ENCODE measurements around the gene DUSP6.
A peak's percentile ranks its signal among the peaks of the same experiment; 100 is the strongest.

Gene DUSP6

DNA sequence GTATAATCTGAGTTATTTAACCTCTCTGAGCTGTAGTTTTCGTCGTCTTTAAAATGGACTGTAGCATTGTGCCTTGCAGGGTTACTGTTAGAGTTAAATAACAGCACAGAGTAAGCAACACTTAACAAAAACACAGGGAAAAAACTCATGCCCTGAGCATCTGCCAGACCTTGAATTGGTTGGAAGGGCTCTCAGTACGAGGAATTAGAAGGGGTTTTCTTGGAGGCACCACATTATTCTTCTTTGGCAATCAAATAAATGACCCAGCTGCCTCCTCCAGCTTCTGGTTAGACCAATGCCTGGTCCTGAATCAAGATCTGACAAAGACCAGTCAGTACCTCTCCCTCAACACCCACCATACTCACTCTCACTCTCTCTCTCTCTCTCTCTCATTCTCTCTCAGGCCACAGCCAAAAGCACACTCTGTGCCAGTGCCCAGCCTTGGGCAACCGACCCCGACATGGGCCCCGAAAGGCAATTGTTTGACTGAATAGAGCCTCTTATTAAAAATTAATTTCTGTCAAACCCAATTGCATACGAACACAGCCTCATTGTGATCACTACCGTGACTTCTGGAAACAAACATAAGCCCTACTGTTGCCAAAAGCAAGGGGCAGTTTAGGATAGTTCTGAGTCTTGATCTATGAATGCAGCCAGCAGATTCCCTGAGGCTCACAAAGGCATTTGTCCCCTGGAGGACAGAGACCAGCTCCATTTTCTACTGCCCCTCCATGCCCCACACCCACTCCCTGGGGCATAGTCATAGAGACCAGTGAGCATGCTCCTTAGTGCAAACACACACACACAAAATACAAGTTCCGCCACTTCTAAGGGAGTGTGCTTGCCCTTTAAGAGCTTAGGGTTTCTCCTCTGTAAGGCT lies 23.9 kb downstream of the DUSP6 start:
- no peak for DNase-seq

DNA sequence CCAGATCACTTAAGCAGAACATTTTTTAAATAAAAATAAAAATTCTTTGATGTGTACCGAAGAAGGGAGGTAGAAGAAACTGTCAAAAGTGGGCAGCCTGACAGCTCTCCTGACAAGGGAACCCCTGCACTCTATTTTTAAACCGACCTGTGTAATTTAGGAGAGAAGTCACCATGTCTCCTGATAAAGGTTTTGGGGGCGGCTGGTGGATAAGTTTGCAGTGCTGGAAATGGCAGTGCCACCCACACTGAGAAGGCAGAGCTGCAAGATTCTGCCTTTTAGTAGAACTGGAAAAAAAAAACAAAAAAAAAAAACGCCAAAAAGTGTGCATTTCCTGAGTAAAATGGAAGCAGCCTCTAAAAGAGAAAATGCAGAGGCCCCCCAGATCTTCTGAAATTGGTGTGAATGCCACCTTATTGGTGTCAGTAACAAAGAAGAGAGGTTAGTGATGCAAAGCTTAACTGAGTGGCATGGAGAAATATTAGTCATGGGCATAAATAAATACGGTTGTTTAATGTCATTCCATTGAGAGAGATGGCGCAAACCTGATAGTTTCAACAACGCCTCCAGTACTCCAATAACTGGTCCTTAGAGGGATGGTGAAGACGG lies 24.7 kb downstream of the DUSP6 start:
- DNase-seq, result no peak

DNA sequence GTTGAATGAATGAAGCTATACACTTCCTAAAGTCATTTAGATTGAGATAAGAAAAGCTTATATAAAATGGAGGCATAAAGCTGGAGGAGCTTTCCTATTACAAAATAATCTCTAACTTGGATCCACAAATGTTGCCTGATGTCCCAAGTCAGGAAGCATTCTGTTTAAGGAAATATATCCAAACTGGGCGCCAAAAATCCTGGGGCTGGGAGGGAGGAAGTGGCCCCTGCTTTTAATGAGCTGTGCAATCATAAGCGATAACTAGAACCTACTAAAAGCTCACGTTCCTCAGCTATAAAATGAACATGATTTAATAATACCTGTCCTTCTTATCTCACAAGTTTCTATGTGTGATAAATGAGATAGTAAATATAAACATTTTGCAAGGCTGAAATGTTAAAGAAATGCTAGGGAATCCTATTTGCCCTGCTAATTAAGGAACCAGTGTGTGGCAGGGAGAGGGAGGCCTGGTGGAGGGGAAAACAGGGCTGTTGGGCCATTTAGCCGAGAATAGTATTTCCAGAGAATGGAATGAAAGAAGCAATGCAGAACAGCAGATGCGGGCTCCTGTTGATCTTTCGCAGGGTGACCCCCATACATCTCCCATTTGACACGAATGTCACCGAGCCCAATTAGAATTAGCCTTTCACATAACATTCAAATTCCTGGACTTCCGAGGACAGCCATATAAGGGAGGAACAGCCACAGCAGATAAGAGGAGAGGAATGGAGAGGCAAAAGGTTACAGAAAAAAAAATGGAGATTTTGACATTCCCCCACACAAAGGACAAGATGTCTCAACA lies 25.9 kb downstream of the DUSP6 start:
- no peak for DNase-seq

DNA sequence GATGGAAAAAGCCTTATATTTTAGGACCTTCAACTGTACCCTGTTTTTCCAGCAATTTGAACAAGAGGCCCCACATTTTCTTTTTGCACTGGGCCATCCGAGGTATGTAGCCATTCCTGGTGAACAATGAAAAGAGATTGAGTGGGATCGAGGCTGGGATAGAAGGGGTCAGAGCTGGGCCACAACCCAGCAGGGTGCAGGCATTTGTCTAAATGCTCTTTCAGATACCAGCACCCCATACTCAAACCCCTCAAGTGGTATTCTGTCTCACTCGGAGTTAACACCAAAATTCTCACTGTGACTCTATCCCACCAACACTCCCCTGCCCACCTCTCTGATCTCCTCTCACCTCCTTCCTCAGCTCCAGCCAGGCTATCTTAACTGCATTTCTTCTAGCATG lies 26.8 kb downstream of the DUSP6 start:
- DNase-seq, result no peak

DNA sequence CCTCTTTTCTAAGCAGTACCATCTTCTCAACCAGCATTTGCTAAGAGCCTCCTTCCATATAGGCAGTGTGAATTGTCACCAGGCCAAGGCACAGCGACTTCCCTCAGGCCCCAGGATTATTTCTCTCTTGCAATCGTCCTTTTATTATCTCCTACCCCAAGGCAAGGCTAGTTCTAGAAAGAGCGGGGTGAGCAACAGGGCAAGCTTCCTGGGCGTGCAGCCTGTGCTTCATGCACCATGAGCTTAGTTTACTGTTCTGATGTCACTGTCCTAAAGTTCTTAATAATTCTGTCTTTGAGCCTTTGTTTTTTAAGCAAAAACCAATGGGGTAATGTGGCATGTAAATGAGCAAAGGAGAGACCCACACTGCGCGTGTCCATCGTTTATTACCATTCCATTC lies 27.9 kb downstream of the DUSP6 start:
- DNase-seq, result no peak

DNA sequence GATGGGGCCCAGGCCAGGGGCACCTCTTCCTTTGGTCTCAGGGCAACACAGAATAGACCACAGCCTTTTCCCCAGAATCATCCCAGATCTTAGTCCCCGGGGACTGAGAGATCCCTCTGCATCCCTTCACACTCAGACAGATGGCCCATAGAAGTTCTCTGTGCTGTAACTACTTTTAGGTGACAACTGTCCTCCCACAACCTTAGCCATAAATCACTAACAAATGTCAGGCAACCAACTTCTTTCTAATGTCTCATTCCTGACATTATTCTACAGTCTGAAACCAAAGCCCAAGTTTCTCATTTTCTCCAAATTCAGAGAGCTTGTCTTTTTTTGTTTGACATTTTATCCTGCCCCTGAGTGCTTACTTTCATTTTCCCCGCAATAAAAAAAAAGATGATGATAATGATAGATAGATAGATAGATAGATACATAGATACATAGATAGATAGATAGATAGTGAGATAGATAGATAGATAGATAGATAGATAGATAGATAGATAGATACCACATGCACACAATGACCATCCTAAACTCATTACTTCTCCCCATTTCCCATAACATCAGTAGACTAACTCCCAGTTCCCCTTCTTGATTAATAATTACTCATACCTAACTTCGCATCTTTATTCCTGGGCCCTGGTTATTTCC lies 28.6 kb downstream of the DUSP6 start:
- no peak for DNase-seq

DNA sequence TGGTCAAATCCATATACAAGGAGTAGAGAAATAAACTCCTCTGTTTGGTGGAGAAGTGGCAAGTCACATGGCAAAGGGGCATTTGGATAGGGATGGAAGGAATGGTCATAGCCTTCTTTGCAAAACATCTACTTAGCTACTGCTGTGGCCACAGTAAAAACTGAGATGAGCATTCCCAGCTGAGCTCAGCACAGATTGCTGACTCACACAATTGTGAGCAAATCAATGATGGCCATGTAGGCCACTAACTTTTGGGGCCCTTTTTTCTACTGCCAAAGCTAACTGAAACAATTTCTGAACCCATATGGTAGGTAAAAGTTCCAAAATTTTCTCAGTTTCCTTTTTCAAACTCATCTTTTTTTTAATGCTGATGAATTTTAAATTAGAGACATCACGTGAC lies 31.6 kb downstream of the DUSP6 start:
- DNase-seq, result no peak

DNA sequence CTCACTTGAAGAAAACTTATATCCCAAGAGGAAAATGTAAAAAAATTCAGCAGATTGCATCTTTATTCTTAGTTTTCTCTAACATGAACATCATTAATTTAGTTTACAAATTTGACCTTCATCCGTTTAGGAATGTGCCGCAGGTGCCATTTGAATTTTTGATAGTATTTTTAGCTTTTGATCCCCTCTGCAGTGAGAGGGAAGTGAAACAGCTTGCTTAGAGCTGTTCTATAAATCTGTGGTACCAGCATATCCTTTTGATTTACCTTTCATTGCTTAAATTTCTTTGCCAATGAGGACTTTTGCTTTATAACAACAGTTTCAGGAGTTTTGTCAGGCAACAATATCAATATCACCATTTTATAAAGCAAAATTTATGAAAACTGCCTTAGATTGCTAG lies 32.7 kb downstream of the DUSP6 start:
- no peak for DNase-seq

DNA sequence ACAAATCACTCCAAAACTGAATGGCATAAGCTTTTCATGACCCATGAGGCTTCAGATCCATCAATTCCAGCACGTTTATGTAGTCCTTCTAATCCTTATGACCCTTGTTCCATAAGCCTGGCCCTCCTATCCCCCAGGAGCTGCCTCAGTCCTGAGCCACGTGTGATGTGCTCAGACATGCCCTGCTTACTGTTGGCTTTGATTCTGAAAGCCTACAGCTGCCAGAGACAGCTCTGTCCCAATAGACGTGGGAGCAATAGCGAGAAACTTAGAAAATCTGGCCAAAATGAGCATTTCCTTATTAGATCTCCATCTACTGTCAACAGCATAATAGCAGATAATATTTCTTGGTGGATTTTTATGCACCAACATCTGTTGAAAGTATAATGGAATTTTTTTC lies 33.2 kb downstream of the DUSP6 start:
- no peak for DNase-seq

DNA sequence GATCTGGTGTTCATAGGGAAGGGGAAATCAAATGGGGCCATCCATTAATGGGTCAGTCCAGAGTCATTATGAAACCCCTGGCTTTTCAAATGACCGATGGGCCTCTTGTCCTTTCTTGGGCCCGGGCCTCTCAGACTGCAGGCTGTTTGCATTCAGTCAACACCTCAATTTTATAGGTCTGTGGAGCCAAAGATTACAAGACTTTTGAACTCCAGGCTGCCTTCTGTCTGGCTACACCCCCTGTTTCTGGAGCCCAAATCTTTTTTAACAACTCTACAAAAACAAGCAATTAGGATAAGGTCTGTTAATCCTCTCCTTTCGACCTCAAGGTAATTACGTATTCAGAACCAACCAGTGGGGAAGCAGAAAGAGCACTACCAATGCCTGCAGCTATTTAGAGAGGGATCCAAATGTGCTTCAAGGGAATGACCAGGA lies 35.6 kb downstream of the DUSP6 start:
- DNase-seq, result peak; percentile 41

DNA sequence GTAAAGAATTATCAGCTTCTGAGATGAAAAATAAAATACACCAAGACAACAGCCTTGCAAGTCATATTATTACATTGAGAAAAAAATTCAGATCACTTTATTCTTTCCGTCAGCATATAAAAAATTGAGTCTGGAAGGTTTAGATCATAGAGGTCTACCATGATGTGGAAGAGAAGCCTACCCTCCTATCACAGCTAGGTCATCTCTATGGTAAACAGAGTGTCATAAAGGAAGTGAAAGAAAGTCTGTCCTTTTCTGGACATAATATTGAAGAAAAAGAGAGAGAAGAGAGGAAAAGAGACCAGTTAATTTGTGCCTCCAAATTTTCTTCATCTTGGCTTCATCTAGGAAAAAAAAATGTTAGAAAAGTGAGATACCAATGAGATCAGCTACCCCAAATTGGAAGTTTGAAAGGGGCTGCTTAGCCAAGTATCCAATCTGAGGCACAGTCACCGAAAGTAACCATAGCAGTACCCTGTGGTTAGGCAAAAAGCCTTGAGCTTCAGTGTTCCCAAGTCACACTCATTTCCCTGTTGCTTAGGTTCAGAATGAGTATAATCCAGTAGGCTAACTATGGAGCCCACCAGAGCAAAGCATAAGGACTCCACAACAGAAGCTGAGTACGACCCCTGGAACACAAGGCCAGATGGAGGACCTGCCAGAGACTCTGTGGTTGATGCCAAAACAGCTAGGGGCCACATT lies 38.1 kb downstream of the DUSP6 start:
- no peak for DNase-seq

DNA sequence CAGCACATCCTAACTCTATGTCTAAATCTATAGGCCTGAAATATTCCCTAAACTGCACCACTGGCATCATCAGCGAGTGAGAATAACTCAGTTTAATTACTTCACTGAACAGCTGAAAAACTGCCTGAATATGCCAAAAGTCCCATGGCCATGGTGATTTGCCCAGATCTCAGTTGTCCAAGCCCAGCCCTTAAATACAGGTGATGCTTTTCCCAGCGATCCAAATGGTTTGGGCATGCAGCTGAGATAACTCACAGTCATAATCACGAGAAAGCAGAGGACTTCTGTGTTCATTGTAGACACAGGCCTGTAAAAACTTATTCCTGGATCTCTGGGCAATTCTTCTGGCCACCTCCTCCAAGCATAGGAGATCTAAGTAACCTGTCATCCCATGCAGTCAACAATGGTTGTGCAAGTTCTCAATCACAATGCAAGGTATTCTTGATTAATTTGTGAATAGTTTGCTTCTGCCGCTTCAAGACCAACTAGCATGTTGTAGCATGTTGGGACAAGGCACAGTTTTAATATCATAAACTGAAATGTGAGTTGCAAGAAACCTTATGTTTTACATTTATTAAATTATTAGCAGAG lies 40.5 kb downstream of the DUSP6 start:
- DNase-seq, result no peak

DNA sequence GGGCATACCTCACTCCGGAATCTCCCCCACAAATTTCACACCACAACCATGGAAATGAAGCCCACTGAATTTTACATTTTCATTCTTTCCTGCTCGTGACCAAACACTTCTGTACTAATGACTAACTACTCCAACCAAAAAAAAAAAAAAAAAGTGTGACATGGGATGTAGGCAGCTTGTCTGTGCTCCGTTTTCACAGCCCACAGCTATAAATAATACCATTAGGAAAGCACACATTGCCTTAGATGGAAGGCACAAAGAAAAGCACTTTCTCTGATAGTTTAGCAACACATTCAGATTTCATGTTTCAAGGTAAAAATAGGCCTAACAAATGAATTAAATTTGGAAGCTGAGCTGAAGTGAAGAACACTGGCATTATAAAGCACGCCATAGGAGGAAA lies 42.5 kb downstream of the DUSP6 start:
- no peak for DNase-seq

DNA sequence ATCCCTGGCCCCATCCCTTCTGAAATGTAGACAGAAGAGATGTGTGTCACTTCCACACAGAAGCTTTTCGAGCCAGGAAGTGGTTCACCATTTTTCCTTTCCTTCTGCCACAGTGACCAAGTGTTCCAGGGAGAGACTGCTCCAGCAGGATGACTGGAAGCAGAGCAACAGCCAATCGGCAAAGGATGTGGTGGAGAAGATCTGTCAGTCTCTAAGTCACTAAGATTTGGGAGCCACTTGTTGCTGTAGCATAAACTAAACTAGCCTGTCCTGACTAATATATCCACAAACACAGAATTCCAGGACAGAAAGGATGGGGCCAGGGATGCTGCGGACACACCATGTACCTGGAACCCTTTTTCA lies 42.9 kb downstream of the DUSP6 start:
- no peak for DNase-seq

DNA sequence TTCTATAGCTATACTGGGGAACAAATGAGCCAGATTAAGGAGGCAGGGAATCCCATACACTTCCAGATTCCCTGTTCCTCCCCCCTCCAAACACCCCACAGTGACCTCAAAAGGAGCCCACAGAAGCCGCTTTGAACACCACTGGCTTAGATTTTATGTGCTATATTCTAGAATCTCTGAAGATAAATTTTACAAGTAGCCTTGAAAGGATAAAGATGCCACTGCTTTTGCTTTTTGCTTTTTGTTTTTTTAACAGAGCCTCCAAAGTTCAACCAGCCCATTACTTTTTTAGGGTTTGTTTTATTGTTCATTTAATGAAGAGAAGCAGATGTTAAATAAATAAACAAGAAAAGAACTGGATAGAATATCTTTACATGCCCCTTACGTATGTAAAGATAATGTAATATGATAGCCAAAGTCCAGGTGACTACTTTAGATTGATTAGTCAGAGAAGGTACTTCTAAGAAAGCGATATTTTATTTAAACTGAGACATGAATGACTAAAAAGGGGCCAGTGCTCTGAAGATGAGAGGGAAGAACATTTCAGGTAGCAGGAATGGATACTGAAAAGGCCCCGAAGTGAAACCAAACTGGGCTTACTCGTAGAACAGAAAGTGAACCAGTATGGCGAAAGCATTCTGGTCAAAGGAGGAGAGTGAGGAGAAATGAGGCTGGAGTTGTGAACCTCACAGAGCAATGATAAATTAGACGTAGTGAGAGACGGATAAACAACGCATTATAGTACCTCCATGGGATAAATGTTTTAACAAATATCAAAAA lies 44.6 kb downstream of the DUSP6 start:
- peak; percentile 68 for DNase-seq

DNA sequence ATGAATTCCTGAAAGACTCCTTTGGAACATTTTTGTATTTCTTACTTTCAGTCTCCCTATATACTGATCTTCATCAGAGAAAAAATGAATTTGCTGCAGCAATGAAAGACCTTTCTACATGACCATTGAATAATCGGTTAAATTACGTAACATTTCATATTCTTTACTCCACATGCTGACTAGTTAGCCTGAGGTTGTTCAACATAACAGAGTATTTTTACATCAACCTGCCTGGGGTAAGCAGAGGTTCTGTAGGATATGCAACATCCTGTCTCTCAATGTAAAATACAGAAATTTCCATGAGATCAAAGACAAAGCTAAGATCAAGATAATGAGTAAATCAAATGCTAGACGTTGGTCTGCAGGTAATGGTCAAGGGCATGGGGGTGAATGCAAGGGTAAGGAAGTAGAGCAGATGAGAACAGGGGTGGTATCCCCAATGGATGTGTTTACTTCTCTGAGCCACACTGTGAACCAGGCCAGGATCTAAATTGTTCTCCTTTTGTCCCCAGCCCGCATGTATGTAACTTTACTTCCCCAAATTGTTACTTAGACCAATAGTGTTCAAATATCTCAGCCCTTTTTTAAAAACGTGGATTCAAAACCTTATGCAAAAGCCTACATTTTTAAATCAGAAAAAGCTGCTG lies 45.4 kb downstream of the DUSP6 start:
- DNase-seq, result peak; percentile 29

DNA sequence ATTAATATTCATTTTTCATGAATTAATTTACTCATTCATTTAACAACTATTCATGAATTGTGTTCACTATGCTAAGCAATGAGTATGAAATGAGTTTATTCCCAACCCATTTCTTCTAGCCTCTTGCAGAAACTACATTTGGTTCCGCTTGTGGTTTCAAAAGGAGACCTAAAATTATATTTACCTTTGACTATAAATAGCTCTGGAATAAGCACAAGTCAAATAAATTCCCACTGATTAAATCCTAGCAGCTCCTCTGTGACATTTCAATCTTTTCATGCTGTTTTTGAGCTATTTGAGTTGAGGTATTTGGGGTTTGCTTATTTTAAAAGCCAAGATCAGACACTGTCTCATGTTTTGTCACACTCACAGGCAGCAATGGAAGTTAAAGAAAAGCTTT lies 46.9 kb downstream of the DUSP6 start:
- DNase-seq, result peak; percentile 35

DNA sequence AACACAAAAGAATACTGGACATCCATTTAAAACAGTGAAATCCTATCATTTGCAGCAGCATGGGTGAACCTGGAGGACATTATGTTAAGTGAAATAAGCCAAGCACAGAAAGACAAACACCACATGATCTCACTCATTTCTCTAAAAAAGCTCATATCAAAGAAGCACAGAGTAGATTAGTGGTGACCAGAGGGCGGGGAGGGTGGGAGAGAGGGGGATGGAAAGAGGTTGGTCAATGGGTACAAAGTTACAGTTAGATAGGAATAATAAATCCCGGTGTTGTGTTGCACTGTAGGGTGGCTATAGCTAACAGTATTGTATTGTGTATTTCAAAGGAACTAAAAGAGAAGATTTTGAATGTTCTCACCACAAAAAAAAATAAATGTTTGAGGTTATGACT lies 52.4 kb downstream of the DUSP6 start:
- no peak for DNase-seq

DNA sequence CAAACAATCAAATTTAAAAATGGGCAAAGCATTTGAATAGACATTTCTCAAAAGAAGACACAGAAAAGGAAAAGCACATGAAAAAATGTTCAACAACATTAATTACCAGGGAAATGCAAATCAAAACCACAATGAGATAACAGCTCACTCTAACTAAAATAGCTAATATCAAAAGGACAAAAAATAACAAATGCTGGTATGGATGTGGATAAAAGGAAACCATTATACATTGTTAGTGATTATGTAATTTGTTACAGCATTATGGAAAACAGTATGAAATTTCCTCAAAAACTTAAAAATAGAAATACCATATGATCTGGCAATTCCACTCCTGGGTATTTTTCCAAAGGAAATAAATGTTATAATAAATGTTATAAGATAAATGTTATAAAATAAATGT lies 52.9 kb downstream of the DUSP6 start:
- DNase-seq, result no peak

All from DMS53 (cell line).